ENCODE data around the gene MT1H.

MT1H gene

GRCh38 chr16:56636616-56637413 lies 32.8 kb upstream of the MT1H start:
- no peak for DNase-seq

- DNase-seq = no peak
Measured at GRCh38 chr16:56637814-56638750, 31.5 kb upstream of the MT1H start, which contains the start of gene MT1A. Gene MT1A, plus strand, starts transcription at chr16:56638666. Its CDS starts 73 bp downstream, at chr16:56638739.

DNA sequence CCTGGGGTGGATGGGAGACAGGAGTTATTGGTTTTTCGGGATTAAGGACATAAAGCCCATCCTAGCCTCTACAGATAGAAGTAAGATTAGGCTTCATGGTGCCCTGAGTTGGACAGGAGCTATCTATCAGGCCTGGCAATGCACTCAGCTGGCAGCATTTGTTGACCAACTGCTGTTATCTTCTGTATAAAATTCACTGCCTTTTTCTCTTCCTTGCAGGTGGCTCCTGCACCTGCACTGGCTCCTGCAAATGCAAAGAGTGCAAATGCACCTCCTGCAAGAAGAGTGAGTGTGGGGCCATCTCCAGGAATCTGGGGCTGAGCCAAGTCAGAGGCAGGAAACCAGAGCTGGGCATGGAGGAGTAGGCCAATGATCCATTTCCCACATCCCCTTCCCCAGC lies 30.6 kb upstream of the MT1H start:
- no peak for DNase-seq

DNA sequence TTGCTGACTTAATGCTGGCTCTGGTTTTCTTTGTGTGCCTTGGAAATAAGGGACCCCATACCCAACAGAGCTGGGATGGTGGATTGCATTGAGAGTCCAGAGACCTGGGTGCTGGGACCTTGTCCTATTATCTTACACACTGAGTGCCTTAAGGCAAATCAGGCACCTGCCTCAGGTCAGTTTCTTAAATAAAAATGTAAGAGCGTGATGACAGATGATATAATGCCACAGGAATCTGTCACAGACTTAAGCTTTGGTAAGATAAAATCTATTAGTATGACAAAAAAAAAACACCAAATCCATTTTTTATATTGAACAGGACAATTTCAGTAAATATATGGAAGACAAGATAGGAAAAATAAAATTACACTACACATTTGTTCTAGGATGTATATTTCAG lies 29.5 kb upstream of the MT1H start:
- no peak for DNase-seq

DNA sequence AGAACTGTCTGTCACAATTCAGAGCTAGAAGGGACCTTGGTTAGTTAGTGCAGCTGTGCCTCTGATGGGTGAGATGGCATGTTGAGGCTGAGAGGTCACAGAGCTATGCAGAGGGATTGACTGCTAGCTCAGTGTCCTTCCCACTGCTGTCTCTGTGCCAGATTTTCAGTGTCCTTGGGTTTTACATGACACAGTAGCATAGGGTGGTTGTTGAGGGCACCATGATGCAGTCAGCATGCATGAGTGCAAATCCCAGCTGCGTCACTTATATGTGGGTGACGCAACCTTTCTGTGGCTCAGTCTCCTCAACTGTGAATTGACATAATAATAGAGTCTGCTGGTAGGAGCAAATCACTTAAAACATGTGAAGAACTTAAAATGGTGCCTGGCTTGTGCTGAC lies 28.4 kb upstream of the MT1H start:
- no peak for DNase-seq

GRCh38 chr16:56643080-56643778 lies 26.4 kb upstream of the MT1H start:
- peak; percentile 74 for DNase-seq

- no peak for DNase-seq
Measured at GRCh38 chr16:56643833-56644232, 25.8 kb upstream of the MT1H start.

DNA sequence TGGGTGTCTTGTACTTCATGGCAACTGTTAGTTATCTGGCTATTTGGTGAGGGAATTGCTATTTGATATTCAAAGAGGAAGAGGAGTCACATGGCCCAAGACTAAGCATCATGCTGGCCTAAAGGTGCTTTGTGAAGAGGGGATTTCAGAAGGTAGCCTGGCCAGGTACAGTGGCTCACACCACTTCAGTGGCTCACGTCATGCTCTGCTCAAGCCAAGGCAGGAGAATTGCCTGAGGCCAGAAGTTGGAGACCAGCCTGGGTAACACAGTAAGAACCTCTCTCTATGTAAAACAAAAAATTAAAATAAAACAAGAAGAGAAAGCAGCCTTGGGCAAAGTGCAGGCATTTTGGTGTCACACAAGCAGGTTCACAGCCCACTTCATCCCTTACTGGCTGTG lies 24.3 kb upstream of the MT1H start:
- no peak for DNase-seq

- no peak for DNase-seq
Measured at GRCh38 chr16:56645838-56646237, 23.8 kb upstream of the MT1H start.

- no peak for DNase-seq
Measured at GRCh38 chr16:56647641-56648431, 21.8 kb upstream of the MT1H start.

- no peak for DNase-seq
Measured at GRCh38 chr16:56649271-56649670, 20.3 kb upstream of the MT1H start.

DNA sequence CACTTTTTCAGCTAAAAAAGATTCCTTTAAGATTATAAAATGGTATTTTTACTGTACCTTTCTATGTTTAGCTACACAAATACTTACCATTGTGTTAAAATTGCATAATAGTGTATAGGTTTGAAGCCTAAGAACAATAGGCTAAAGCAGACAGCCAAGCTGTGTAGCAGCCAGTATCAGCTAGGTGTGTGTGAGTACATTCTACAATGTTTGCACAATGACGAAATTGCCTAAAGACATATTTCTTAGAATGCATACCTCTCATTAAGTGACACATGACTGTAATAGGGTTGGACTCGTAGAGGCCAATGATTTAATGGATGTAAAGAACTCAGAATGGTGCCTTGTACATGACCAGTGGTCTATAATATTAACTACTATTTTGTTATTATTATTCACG lies 19.8 kb upstream of the MT1H start:
- no peak for DNase-seq

- no peak for DNase-seq
Measured at GRCh38 chr16:56651586-56651985, 18.0 kb upstream of the MT1H start, which contains the start of gene MT1B. Gene MT1B, plus strand, starts transcription at chr16:56651886. Its CDS starts 68 bp downstream, at chr16:56651954.

- DNase-seq = no peak
Measured at GRCh38 chr16:56652600-56652999, 17.0 kb upstream of the MT1H start.

- no peak for DNase-seq
Measured at GRCh38 chr16:56653218-56653617, 16.4 kb upstream of the MT1H start.

DNA sequence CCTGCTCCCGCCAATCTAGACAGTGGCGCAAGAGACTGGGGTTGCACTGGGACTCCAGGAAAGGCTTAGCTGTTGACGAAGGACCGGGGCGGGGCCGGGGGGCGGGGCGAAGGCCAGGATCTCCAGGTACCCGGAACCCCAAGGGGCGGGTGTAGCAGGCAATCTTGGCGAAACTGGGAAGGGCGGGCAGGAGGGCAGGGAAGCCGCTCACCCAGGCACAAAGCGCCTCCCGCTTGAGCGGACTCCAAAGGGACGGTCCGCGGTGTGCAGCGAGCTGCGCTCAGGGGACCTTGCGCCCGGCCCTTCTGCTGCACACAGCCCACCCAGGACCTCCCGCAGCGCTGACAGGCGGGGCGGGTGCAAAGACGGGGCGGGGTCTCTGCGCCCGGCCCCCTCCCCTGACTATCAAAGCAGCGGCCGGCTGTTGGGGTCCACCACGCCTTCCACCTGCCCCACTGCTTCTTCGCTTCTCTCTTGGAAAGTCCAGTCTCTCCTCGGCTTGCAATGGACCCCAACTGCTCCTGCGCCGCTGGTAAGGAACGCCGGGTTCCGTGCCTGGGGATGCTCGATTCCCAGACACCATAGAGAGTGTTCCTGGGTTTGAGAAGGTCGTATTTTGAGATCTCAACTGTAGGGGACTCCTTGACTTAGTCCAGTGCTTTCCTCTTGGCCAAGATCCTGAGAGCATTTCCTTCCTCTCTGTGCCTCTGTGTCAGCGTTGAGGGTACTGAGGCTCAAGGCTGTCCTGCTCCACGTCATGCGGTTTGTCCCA lies 11.9 kb upstream of the MT1H start, which contains the start of gene MT1F:
Gene MT1F (plus strand): TSS at position 405 of the 772 bp plus-strand sequence. CDS start 100 bp downstream, at position 505.
- peak; percentile 46 for DNase-seq

DNA sequence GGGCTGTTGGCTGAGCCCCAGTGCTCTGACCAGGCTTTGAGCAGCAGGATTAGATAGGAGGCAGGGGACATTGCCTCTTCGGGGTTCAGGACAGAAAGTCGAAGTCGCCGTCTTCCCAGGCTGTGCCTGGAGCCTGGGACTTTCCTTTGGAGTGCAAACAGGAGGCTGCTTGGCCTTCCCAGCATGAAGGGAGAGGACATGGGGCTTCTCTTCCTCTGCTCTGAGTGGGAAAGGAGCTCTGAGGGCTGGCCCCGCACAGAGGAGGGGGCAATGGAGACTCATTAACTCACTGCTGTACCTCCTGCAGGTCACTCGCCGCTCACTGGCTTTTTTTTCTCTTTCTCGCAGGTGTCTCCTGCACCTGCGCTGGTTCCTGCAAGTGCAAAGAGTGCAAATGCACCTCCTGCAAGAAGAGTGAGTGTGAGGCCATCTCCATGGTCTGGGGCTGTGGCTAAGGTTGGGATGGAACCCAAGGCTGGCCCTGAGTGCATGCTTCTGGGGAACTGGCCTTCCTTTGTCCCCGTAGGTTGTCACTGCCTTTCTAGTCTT lies 11.2 kb upstream of the MT1H start:
- no peak for DNase-seq

- DNase-seq = no peak
Measured at GRCh38 chr16:56662357-56663354, 7.0 kb upstream of the MT1H start.

- DNase-seq = no peak
Measured at GRCh38 chr16:56664506-56664905, 5.1 kb upstream of the MT1H start.

All from CD4-positive, alpha-beta T cell treated with Interferon gamma for 1 hour (primary cell).